Neural progenitor cell (in vitro differentiated cells): ENCODE data around the gene FAM174A.

ENCODE experiments used
- CTCF ChIP-seq: fragments of 200-600 bp; sonication (generic); IDR thresholded peaks from 2 replicates; pipeline ENCODE4 v1.5.1; 2017; ENCODE audit warnings: antibody characterized with exemption, mild to moderate bottlenecking
- EZH2 ChIP-seq: fragments of 200-600 bp; sonication (generic); IDR thresholded peaks from 2 replicates; pipeline ENCODE4 v1.6.1; 2017; ENCODE audit warnings: antibody characterized with exemption, mild to moderate bottlenecking, moderate library complexity
- EZH2phosphoT487 ChIP-seq: fragments of 200-600 bp; sonication (generic); IDR thresholded peaks from 2 replicates; pipeline ENCODE4 v1.6.1; 2017; ENCODE audit warnings: antibody characterized with exemption

- no peak for TF ChIP-seq CTCF
- TF ChIP-seq EZH2phosphoT487 = no peak
- no peak for TF ChIP-seq EZH2
These were observed 81.1 kb downstream of the FAM174A start for GRCh38 chr5:100616291-100616690.
